ENCODE results near the gene COL24A1.

Gene COL24A1

DNA sequence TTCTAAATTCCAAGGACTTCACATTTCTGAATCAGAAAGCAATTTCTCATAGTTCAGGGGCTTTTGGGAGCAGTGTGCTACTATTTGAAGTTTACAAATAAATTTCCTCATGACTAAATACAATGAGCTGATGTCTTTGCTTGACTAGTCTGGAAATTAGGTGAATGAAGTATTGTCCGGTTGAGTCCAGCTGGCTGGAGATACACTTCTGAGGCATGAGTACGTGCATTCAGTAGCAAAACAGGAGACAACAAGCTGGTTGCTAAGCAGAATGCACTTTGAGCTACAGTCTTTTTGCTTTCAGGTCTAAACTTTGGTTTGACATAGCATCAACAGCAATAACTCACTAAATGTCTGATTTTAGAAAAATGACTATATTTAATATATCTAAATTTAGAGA lies 475.5 kb downstream of the COL24A1 start:
- DNase-seq (ENCODE audit: low read depth): no peak
